Hepatic stellate cell (primary cell): Measurements from ENCODE around the gene GMDS.

Experiments
- DNase-seq: peaks from one replicate; pipeline ENCODE4 v3.0.0; 2011; ENCODE audit warnings: low spot score

Gene GMDS

GRCh38 chr6:1987640-1988039 lies 257.8 kb downstream of the GMDS start:
- no peak for DNase-seq

GRCh38 chr6:1986454-1987243 lies 258.8 kb downstream of the GMDS start:
- no peak for DNase-seq

- no peak for DNase-seq
These were observed 260.9 kb downstream of the GMDS start for GRCh38 chr6:1984346-1984994.

GRCh38 chr6:1983850-1984249 lies 261.6 kb downstream of the GMDS start:
- no peak for DNase-seq

- no peak for DNase-seq
These were observed 272.4 kb downstream of the GMDS start for GRCh38 chr6:1972962-1973361.

- no peak for DNase-seq
These were observed 273.8 kb downstream of the GMDS start for GRCh38 chr6:1971612-1972011.

GRCh38 chr6:1970151-1970561 lies 275.2 kb downstream of the GMDS start:
- no peak for DNase-seq

GRCh38 chr6:1966713-1967112 lies 278.7 kb downstream of the GMDS start:
- no peak for DNase-seq

GRCh38 chr6:1965596-1966224 lies 279.7 kb downstream of the GMDS start:
- no peak for DNase-seq

GRCh38 chr6:1963596-1963995 lies 281.8 kb downstream of the GMDS start:
- DNase-seq: no peak

GRCh38 chr6:1962201-1962600 lies 283.2 kb downstream of the GMDS start:
- DNase-seq: peak; percentile 5

- DNase-seq: no peak
These were observed 284.8 kb downstream of the GMDS start for GRCh38 chr6:1960486-1961142.

- no peak for DNase-seq
These were observed 287.1 kb downstream of the GMDS start for GRCh38 chr6:1958257-1958656.

- DNase-seq: no peak
These were observed 287.7 kb downstream of the GMDS start for GRCh38 chr6:1957746-1958145.

- peak; percentile 57 for DNase-seq
These were observed 292.6 kb downstream of the GMDS start for GRCh38 chr6:1952740-1953360.

GRCh38 chr6:1950631-1951030 lies 294.8 kb downstream of the GMDS start:
- no peak for DNase-seq

GRCh38 chr6:1949538-1949937 lies 295.9 kb downstream of the GMDS start:
- DNase-seq: no peak

GRCh38 chr6:1947922-1948321 lies 297.5 kb downstream of the GMDS start:
- no peak for DNase-seq

GRCh38 chr6:1946583-1946982 lies 298.8 kb downstream of the GMDS start:
- no peak for DNase-seq

GRCh38 chr6:1945235-1945832 lies 300.1 kb downstream of the GMDS start:
- no peak for DNase-seq

- no peak for DNase-seq
These were observed 302.6 kb downstream of the GMDS start for GRCh38 chr6:1942834-1943233.

GRCh38 chr6:1941534-1941933 lies 303.9 kb downstream of the GMDS start:
- DNase-seq: no peak
